Fibroblast of skin of back (primary cell): ENCODE data around the gene AOAH. TPM values are rescaled to one million over a fixed set of nuclear protein-coding genes. Genes with fewer than 3 reads are reported as not detected.

ENCODE experiments used
- DNase-seq: peaks from one replicate; pipeline ENCODE4 v3.0.0-alpha.2; 2013
- polyA plus RNA-seq, 2 experiments: library from polyadenylated mRNA; unstranded; fragments of 120-200 nt; gene quantifications; one replicate each; pipeline ENCODE4 v1.2.1, GENCODE V29; 2013; ENCODE audit not compliant: insufficient read length in 2 of 2

AOAH gene
- not detected for polyA plus RNA-seq (2013, experiment 1 of 2; ENCODE audit: insufficient read length)
- not detected for polyA plus RNA-seq (2013, experiment 2 of 2; ENCODE audit: insufficient read length)

GRCh38 chr7:36723951-36724664 lies at the start of gene AOAH:
Gene AOAH, minus strand, starts transcription at chr7:36724494. Its CDS starts 346 bp downstream, at chr7:36724148.
- DNase-seq: no peak

GRCh38 chr7:36766451-36766850 lies 42.2 kb upstream of the AOAH start:
- no peak for DNase-seq

GRCh38 chr7:36765605-36766004 lies 41.3 kb upstream of the AOAH start:
- no peak for DNase-seq

- DNase-seq: no peak
Observed at GRCh38 chr7:36764929-36765328, 40.6 kb upstream of the AOAH start.

- peak; percentile 23 for DNase-seq
Observed at GRCh38 chr7:36763132-36763816, 39.0 kb upstream of the AOAH start.

GRCh38 chr7:36762394-36762793 lies 38.1 kb upstream of the AOAH start:
- DNase-seq: no peak

- DNase-seq: no peak
Observed at GRCh38 chr7:36761835-36762234, 37.5 kb upstream of the AOAH start.

GRCh38 chr7:36760856-36761762 lies 36.8 kb upstream of the AOAH start:
- no peak for DNase-seq

- no peak for DNase-seq
Observed at GRCh38 chr7:36758879-36759278, 34.6 kb upstream of the AOAH start.

- no peak for DNase-seq
Observed at GRCh38 chr7:36755484-36755883, 31.2 kb upstream of the AOAH start.

GRCh38 chr7:36752026-36752711 lies 27.9 kb upstream of the AOAH start:
- DNase-seq: no peak

- no peak for DNase-seq
Observed at GRCh38 chr7:36750451-36750850, 26.2 kb upstream of the AOAH start.

GRCh38 chr7:36749282-36749960 lies 25.1 kb upstream of the AOAH start:
- peak; percentile 19 for DNase-seq

GRCh38 chr7:36748017-36748487 lies 23.8 kb upstream of the AOAH start:
- no peak for DNase-seq

GRCh38 chr7:36747280-36748016 lies 23.2 kb upstream of the AOAH start:
- DNase-seq: peak; percentile 72

GRCh38 chr7:36746347-36746746 lies 22.1 kb upstream of the AOAH start:
- peak; percentile 30 for DNase-seq

GRCh38 chr7:36742911-36743775 lies 18.8 kb upstream of the AOAH start:
- DNase-seq: no peak

GRCh38 chr7:36741866-36742265 lies 17.6 kb upstream of the AOAH start:
- DNase-seq: no peak

- DNase-seq: no peak
Observed at GRCh38 chr7:36739351-36739750, 15.1 kb upstream of the AOAH start.

GRCh38 chr7:36736899-36737211 lies 12.6 kb upstream of the AOAH start:
- DNase-seq: no peak
